ENCODE data around the gene BMP4. TPM values are rescaled to one million over a fixed set of nuclear protein-coding genes. Genes with fewer than 3 reads are reported as not detected.
"Not testable (repeated sequence)": the region's sequence is repeated elsewhere in the genome, so short reads cannot be mapped to it uniquely, and the experiment has no call there.

BMP4 gene
- total RNA-seq, 1 donor from 2014 or later: 3.4 TPM

DNA sequence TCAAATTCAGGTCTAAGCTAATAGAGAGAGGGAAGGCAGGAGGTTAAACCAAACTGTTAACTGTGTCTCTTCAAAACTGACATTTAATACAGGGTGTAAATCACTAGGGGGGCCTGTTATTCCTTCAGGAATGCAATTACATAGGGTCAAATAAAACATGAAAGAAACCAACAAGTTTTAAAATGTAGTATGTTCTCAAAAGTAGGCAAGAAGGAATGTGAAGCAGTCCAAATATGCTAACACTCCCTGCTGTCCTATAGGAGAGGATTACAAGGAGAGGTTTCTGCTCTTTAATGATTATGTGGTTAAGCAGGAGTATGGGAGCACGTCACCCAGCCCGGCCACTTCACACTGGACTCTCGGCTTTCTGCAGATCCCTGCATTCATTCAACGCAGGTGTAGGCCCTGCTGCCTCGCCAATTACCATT is 42.5 kb upstream of the BMP4 start:
- H3K27ac Mint-ChIP-seq (ENCODE audit: unreplicated experiment): peak overlapping the region; percentile 80
- no peaks in the 10 kb centered on the region for H3K9me3 Mint-ChIP-seq (ENCODE audit: low read depth)
- peaks cover 45% of the 10 kb centered on the region for H3K4me1 Mint-ChIP-seq (ENCODE audit: low read depth)
- peak overlapping the region; percentile 9 for H3K4me3 Mint-ChIP-seq (ENCODE audit: unreplicated experiment)
- no peaks in the 10 kb centered on the region for H3K36me3 Mint-ChIP-seq (ENCODE audit: low read depth)
- H3K27me3 Mint-ChIP-seq (ENCODE audit: low read depth): no peaks in the 10 kb centered on the region
- TF ChIP-seq, protein P1, sequence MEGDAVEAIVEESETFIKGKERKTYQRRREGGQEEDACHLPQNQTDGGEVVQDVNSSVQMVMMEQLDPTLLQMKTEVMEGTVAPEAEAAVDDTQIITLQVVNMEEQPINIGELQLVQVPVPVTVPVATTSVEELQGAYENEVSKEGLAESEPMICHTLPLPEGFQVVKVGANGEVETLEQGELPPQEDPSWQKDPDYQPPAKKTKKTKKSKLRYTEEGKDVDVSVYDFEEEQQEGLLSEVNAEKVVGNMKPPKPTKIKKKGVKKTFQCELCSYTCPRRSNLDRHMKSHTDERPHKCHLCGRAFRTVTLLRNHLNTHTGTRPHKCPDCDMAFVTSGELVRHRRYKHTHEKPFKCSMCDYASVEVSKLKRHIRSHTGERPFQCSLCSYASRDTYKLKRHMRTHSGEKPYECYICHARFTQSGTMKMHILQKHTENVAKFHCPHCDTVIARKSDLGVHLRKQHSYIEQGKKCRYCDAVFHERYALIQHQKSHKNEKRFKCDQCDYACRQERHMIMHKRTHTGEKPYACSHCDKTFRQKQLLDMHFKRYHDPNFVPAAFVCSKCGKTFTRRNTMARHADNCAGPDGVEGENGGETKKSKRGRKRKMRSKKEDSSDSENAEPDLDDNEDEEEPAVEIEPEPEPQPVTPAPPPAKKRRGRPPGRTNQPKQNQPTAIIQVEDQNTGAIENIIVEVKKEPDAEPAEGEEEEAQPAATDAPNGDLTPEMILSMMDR (IDR thresholded peaks at IDR 0.05): no peak
- no peak for DNase-seq (ENCODE audit: low spot score)

DNA sequence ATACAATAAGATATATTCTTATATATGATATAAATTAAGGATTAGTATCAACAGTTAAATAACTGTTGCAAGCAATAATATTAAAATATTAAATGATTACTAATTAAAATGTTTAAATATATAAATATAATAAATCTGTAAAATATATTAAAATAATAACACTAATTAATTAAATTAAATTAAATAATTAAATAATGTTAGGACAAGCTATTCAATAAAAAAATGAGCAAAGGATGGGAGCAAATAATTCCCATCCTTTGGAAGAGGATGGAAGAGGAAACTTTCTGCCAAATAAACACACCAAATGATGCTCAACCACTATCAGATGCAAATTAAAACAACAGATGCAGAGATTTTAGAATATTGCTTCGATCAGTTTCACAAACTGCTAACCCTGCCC is 39.4 kb upstream of the BMP4 start:
- peaks cover 2% of the 10 kb centered on the region for H3K27me3 Mint-ChIP-seq (ENCODE audit: low read depth)
- peaks cover 25% of the 10 kb centered on the region for H3K4me1 Mint-ChIP-seq (ENCODE audit: low read depth)
- no peak overlapping the region for H3K27ac Mint-ChIP-seq (ENCODE audit: unreplicated experiment)
- TF ChIP-seq, protein P1 (IDR thresholded peaks at IDR 0.05): no peak
- H3K9me3 Mint-ChIP-seq (ENCODE audit: low read depth): no peaks in the 10 kb centered on the region
- H3K36me3 Mint-ChIP-seq (ENCODE audit: low read depth): no peaks in the 10 kb centered on the region
- no peak for DNase-seq (ENCODE audit: low spot score)
- no peak overlapping the region for H3K4me3 Mint-ChIP-seq (ENCODE audit: unreplicated experiment)

DNA sequence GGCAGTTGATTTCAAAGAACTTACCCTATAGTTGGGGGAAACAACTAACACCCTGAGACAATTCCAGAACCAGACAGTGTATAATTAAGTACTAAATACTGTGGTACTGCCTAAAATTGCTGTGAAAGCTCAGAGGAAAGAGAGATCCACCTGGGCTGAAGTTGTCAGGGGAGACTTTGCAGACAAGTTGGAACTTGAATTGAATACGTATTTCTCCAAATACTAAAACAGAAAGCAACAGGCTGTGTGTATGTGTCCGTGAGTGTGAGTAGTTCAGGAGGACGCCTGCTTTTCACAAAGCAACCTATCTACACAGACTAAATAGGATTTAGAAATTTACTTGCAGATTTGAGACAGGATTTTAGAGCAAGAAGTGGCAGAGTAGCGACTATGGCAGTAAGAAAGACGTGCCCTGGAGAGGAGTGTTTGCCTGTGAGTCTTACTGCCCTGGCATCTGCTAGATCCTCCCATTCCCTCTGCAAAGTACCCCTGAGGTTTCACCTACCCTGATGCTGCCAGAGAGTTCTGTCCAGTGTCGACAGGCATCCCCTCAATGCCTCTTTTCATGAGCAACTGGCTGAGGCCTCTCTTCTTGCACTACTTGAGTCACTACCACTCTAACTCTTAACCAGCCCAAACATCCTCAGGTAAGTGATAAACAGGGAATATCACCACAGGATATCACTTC is 37.4 kb upstream of the BMP4 start:
- Mint-ChIP-seq H3K4me1 (ENCODE audit: low read depth) (peaks cover 5% of the 10 kb centered on the region), H3K27ac (ENCODE audit: unreplicated experiment) (no peak overlapping the region), H3K36me3 (ENCODE audit: low read depth) (no peaks in the 10 kb centered on the region), H3K27me3 (ENCODE audit: low read depth) (peaks cover 2% of the 10 kb centered on the region), H3K4me3 (ENCODE audit: unreplicated experiment) (no peak overlapping the region), H3K9me3 (ENCODE audit: low read depth) (no peaks in the 10 kb centered on the region)
- TF ChIP-seq, protein P1 (IDR thresholded peaks at IDR 0.05): no peak
- no peak for DNase-seq (ENCODE audit: low spot score)

DNA sequence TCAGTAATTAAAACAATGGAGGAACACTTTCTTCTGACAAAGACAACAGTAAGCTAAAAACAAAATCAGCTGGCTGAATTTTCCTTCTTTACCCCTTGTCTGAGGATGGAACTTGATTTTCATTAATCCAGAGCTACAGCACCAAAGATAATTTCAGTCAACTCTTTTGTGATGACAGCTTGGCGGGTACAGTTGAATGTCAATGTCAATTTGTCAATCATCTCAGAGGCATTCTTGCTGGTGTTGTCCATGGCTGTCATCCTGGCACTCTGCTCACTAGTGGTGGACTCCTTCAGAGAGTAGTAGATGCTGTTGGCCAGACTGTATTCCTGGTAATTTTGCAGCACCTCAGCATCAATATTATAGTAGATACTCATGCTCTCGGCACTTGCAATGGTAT is 34.4 kb upstream of the BMP4 start:
- H3K9me3 Mint-ChIP-seq (ENCODE audit: low read depth): peaks cover 7% of the 10 kb centered on the region
- H3K27me3 Mint-ChIP-seq (ENCODE audit: low read depth): peaks cover 2% of the 10 kb centered on the region
- TF ChIP-seq, protein P1 (IDR thresholded peaks at IDR 0.05): no peak
- no peaks in the 10 kb centered on the region for H3K4me1 Mint-ChIP-seq (ENCODE audit: low read depth)
- peaks cover 3% of the 10 kb centered on the region for H3K36me3 Mint-ChIP-seq (ENCODE audit: low read depth)
- DNase-seq (ENCODE audit: low spot score): no peak
- no peak overlapping the region for H3K27ac Mint-ChIP-seq (ENCODE audit: unreplicated experiment)
- H3K4me3 Mint-ChIP-seq (ENCODE audit: unreplicated experiment): no peak overlapping the region

DNA sequence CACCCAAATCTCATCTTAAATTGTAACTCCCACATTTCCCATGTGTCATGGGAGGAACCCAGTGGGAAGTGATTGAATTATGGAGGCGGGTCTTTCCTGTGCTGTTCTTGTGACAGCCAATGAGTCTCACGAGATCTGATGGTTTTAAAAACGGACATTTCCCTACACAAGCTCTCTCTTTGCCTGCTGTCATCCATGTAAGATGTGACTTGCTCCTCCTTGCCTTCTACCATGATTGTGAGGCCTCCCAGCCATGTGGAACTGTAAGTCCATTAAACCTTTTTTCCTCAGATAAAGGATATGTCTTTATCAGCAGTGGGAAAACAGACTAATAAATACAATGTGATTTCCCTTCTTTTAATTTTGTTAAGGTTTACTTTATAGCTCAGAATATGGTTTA is 30.1 kb upstream of the BMP4 start:
- H3K4me3 Mint-ChIP-seq (ENCODE audit: unreplicated experiment); H3K27ac Mint-ChIP-seq (ENCODE audit: unreplicated experiment); H3K4me1 Mint-ChIP-seq (ENCODE audit: low read depth); DNase-seq (ENCODE audit: low spot score); H3K27me3 Mint-ChIP-seq (ENCODE audit: low read depth): not testable (repeated sequence)
- H3K9me3 Mint-ChIP-seq (ENCODE audit: low read depth): peaks cover 21% of the 10 kb centered on the region
- peaks cover 10% of the 10 kb centered on the region for H3K36me3 Mint-ChIP-seq (ENCODE audit: low read depth)

DNA sequence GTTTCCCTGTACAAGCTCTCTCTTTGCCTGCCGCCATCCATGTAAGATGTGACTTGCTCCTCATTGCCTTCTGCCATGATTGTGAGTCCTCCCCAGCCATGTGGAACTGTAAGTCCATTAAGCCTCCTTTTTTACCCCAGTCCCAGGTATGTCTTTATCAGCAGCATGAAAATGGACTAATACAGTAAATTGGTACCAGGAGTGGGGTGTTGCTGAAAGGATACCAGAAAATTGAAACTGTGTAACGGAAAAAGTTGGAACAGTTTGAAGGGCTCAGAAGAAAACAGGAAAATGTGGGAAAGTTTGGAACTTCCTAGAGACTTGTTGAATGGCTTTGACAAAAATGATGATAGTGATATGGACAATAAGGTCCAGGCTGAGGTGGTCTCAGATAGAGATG is 28.3 kb upstream of the BMP4 start:
- H3K4me3 Mint-ChIP-seq (ENCODE audit: unreplicated experiment); DNase-seq (ENCODE audit: low spot score); H3K27me3 Mint-ChIP-seq (ENCODE audit: low read depth); H3K27ac Mint-ChIP-seq (ENCODE audit: unreplicated experiment); H3K4me1 Mint-ChIP-seq (ENCODE audit: low read depth): not testable (repeated sequence)
- H3K9me3 Mint-ChIP-seq (ENCODE audit: low read depth): peaks cover 21% of the 10 kb centered on the region
- H3K36me3 Mint-ChIP-seq (ENCODE audit: low read depth): peaks cover 10% of the 10 kb centered on the region

All from chondrocyte (in vitro differentiated cells).